Uterus (tissue), 4 donors: Measurements from ENCODE around the gene KIF17. TPM values are rescaled to one million over a fixed set of nuclear protein-coding genes. Genes with fewer than 3 reads are reported as not detected.
A peak's percentile ranks its signal among the peaks of the same experiment; 100 is the strongest.

Experiments
- DNase-seq, 2 donors: peaks; one replicate each; pipeline ENCODE4 v3.0.0-alpha.2; 2019 to 2020
- H3K27ac ChIP-seq, 2 donors: fragments of 200-600 bp; sonication (generic); 1 replicate in 1 of 2; 2 replicates in 1 of 2; pipeline ENCODE4 v1.5.1; 2016 to 2018
- H3K27me3 ChIP-seq, 2 donors: fragments of 200-600 bp; sonication (generic); one replicate each; pipeline ENCODE4 v1.5.1; 2018 to 2019; ENCODE audit warnings: control low read depth in 1 of 2
- H3K36me3 ChIP-seq, 2 donors: fragments of 200-600 bp; sonication (generic); one replicate each; pipeline ENCODE4 v1.5.1; 2019; ENCODE audit warnings: control low read depth in 1 of 2
- H3K4me1 ChIP-seq, 2 donors: fragments of 200-600 bp; sonication (generic); one replicate each; pipeline ENCODE4 v1.5.1; 2018 to 2019; ENCODE audit warnings: control low read depth in 1 of 2
- H3K4me3 ChIP-seq, 2 donors: fragments of 200-600 bp; sonication (generic); 1 replicate in 1 of 2; 2 replicates in 1 of 2; pipeline ENCODE4 v1.5.1; 2018 to 2019; ENCODE audit warnings: mild to moderate bottlenecking in 1 of 2
- H3K9me3 ChIP-seq, 2 donors: fragments of 200-600 bp; sonication (generic); one replicate each; pipeline ENCODE4 v1.5.1; 2019; ENCODE audit warnings: control low read depth in 1 of 2
- CTCF ChIP-seq, 4 experiments: fragments of 200-600 bp in 2 of 4; fragments of 450-650 bp in 2 of 4; sonication (generic) in 2 of 4; IDR thresholded peaks; one replicate each; pipeline ENCODE4 v1.5.1; 2016 to 2019; ENCODE audit warnings: antibody characterized with exemption in 4 of 4, mild to moderate bottlenecking in 2 of 4, moderate library complexity in 1 of 4
- POLR2A ChIP-seq, 2 donors: fragments of 450-650 bp; IDR thresholded peaks; one replicate each; pipeline ENCODE4 v1.6.1; 2016; ENCODE audit warnings: antibody characterized with exemption in 2 of 2, mild to moderate bottlenecking in 1 of 2, moderate library complexity in 1 of 2
- intact Hi-C: fragments of 100-400 bp; cut with DNase I; formaldehyde crosslinking; loops from one replicate; pipeline ENCODE4 v1.15.1; 2023; ENCODE audit warnings: low total_unique reads
- total RNA-seq, 4 donors: library from RNA; depleted of rRNA in 3 of 4; stranded (reverse); fragments of >200 nt in 3 of 4; gene quantifications; one replicate each; pipeline versions ENCODE4 v1.1.0 to v1.2.4, GENCODE V29; 2014 to 2023
- donor health status: DM: yes; HTN: yes; CAD: no.

The KIF17 gene
- total RNA-seq, 4 donors from 2014 or later: 0.77 to 6.3 (median 4.9) TPM; not detected in 1

GRCh38 chr1:20619999-20620398, 97.8 kb downstream of the KIF17 start:
- intact Hi-C loops: no loop called here
- Histone ChIP-seq H3K9me3 (no peaks in the 10 kb centered on the region), H3K4me1 (no peaks in the 10 kb centered on the region), H3K4me3 (no peak overlapping the region), H3K27me3 (no peaks in the 10 kb centered on the region), H3K27ac (no peak overlapping the region), H3K36me3 (no peaks in the 10 kb centered on the region)
- no peak for DNase-seq
- TF ChIP-seq POLR2A (IDR thresholded peaks at IDR 0.05) (no peak), CTCF (IDR thresholded peaks at IDR 0.05) (no peak)

GRCh38 chr1:20618550-20618949, 99.3 kb downstream of the KIF17 start:
- H3K27ac ChIP-seq: peak overlapping the region; percentile 44 to 45
- TF ChIP-seq CTCF (IDR thresholded peaks at IDR 0.05) (no peak), POLR2A (IDR thresholded peaks at IDR 0.05) (no peak)
- H3K9me3 ChIP-seq: no peaks in the 10 kb centered on the region
- H3K36me3 ChIP-seq: no peaks in the 10 kb centered on the region
- H3K4me3 ChIP-seq: no peak overlapping the region
- DNase-seq: peak in 1 of 2 donors; percentile 51
- no peaks in the 10 kb centered on the region for H3K4me1 ChIP-seq
- H3K27me3 ChIP-seq: no peaks in the 10 kb centered on the region
- intact Hi-C loops: no loop called here

- Histone ChIP-seq H3K4me3 (no peak overlapping the region), H3K36me3 (no peaks in the 10 kb centered on the region), H3K4me1 (no peaks in the 10 kb centered on the region), H3K27me3 (no peaks in the 10 kb centered on the region), H3K9me3 (no peaks in the 10 kb centered on the region), H3K27ac (peak overlapping the region; percentile 44 to 54)
- no peak for DNase-seq
- no peak for TF ChIP-seq CTCF (IDR thresholded peaks at IDR 0.05)
- TF ChIP-seq POLR2A (IDR thresholded peaks at IDR 0.05): no peak
- intact Hi-C loops: no loop called here
Measured at GRCh38 chr1:20616847-20617487, 100.8 kb downstream of the KIF17 start.

GRCh38 chr1:20615946-20616846, 101.6 kb downstream of the KIF17 start:
- H3K9me3 ChIP-seq: no peaks in the 10 kb centered on the region
- intact Hi-C loops: no loop called here
- no peaks in the 10 kb centered on the region for H3K36me3 ChIP-seq
- H3K4me3 ChIP-seq: no peak overlapping the region
- DNase-seq: peak in 1 of 2 donors; percentile 22
- H3K27me3 ChIP-seq: no peaks in the 10 kb centered on the region
- no peaks in the 10 kb centered on the region for H3K4me1 ChIP-seq
- no peak for TF ChIP-seq POLR2A (IDR thresholded peaks at IDR 0.05)
- no peak for TF ChIP-seq CTCF (IDR thresholded peaks at IDR 0.05)
- H3K27ac ChIP-seq: peak overlapping the region; percentile 44 to 54

- Histone ChIP-seq H3K36me3 (no peaks in the 10 kb centered on the region), H3K4me3 (no peak overlapping the region), H3K27me3 (no peaks in the 10 kb centered on the region), H3K4me1 (no peaks in the 10 kb centered on the region), H3K27ac (peak overlapping the region in 1 of 2 donors; percentile 24), H3K9me3 (no peaks in the 10 kb centered on the region)
- intact Hi-C loops: no loop called here
- TF ChIP-seq CTCF (IDR thresholded peaks at IDR 0.05) (no peak), POLR2A (IDR thresholded peaks at IDR 0.05) (no peak)
- DNase-seq: no peak
Measured at GRCh38 chr1:20614131-20614579, 103.7 kb downstream of the KIF17 start.
